CD1c-positive myeloid dendritic cell (primary cell): Measurements from ENCODE around the gene CARMIL1.

Source experiments
- DNase-seq: peaks from one replicate; pipeline ENCODE4 v3.0.0-alpha.2; 2016; ENCODE audit errors: extremely low spot score

CARMIL1 gene

DNA sequence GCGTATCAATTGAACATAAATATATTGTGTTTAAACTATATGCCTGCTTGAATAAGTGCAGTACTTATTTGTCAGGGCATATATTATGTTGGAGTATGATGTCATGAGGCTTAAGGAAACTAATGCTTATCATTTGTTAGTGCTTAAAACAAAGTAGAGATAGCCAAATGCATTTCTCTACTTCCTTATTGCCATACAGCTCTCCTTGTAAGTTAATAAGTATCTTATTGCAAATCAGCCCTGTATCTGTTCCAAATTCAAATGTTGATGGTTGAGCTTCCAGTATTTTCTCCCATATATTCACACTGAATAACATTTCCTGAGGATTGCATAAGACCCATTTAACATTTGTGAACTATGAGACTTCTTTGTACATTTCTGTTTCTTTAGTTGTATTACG is 57.8 kb downstream of the CARMIL1 start:
- DNase-seq = no peak

DNA sequence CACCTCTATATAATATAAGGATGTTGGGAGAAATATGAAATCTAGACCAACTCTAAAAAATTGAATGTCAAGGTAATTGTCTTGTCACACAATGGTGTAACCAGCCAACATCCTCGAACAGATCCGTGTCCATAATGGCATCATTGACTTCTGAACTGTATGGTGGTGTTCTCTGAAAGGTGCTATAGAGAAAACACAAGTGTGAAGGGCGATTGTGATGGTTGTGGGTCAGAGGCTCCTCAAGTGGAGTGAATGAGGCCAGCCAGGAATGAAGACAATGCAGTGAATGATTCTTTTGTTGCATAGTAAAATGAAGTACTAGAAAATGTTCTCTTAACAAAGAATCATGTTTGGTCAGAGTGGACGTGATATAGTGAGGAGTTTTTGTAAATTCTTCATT is 58.3 kb downstream of the CARMIL1 start:
- no peak for DNase-seq

DNA sequence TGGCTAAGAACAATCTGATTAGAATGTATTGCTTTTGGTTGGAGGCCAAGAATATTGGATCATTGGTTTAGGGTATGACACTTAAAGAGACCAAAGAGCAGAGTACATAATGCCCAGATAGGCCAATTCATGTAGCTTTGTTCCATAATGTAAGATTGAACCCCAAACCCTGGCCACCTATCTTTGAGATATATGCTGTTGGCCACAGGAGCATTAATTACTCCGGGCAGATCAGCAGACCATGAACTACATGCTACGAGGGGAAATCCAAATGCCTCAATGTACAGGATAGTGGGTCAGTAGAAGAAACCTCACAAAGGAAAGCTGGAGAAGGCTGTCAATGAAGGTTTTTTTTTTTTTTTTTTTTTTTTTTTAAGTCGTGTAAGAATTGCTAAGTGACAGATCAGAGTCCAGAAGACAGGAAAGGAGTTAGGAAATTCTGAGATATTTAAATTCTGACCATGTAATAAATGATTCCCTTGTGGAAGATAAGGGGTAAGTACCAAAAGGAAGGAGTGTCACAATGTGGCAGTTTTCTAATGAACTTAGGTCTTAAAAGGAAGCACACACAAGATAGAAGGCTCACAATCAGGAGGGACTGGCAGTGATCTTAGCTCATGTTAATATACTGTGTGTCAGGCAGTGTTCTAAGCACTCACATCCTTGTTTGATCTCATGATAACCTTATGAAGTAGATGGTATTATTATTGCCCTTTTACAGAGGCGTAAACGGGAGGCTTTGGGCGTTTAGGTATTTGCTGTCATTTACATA is 61.4 kb downstream of the CARMIL1 start:
- no peak for DNase-seq

DNA sequence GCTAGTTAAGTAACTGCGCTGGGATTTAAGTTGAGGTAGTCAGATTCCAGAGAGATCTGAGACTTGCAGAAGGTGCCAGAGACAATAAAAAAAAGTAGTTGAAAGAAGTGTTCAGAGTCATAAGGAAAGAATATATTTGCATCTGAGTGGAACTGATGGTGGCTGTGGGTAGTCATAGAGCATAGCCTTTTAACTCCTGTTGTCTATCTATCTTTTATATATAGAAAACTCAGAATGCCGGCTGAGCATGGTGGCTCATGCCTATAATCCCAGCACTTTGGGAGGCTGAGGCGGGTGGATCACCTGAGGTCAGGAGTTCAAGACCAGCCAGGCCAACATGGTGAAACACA is 62.0 kb downstream of the CARMIL1 start:
- no peak for DNase-seq

DNA sequence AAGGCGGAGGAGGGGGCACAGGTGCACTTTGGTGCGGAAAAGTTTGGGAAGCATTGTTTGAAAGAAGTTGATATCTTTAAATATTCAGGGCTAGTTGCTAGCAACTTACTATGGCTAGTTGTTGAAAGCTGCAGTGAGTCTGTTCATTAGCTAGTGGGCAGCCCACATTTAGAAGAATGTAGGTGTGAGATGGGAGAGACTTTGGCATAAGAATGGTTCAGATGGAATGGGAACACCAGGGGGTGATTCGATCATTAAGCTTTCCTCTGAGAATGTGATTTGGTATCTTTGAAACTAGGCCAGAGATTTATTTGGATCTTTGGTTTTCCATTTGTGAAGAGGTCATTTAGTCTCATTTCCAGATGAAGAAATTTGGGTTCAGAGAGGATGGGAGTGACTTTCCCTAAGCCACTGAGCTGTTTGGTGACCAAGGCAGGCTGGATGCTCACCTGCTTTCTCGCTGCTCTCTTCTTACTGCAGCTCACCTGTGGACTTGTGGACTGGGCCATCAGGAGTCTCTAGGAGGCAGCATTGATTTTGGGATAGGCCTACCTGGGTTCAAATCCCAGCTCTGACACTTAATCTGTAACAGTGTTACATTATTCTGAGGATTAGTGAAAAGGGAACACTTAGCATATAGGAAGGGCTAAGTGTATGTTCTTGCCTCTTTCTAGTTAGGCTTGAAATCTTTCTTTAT is 62.9 kb downstream of the CARMIL1 start:
- no peak for DNase-seq

DNA sequence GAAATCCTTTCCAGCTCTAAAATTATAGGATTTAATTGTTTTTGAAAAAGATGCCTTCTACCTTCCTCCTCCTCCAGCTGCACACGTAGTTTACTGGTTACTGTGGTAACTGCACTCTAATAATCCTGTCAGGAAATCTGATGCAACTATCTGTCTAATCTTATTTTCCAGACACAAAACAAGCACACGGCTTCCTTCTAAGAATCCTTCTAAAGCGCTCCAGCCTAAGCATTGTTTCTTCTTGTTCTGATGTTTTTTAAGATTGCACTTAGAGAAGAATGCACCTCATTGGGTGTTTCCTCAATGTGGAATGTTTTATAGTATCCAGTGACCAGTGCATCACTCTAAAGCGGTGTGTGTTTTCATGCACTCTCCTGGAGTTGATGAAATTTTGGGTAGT is 63.6 kb downstream of the CARMIL1 start:
- no peak for DNase-seq

DNA sequence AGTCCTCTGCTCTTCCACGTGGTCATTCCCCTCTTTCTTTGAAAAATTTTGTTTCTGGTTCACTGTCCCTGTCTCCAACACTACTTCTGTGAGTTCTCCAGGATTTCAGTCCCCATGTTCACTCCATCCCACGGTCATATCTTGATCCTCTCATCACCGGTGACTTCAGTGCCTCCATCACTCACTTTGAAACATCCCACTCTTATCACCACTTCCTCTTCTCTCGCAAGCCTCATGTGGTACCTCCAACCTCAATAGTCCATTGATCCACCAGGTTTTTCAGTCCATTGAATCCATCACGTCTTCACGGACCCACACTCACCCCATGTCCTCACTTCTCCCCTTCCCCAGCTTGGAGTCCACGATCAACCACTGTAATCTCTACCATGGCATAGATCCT is 64.8 kb downstream of the CARMIL1 start:
- DNase-seq = no peak

DNA sequence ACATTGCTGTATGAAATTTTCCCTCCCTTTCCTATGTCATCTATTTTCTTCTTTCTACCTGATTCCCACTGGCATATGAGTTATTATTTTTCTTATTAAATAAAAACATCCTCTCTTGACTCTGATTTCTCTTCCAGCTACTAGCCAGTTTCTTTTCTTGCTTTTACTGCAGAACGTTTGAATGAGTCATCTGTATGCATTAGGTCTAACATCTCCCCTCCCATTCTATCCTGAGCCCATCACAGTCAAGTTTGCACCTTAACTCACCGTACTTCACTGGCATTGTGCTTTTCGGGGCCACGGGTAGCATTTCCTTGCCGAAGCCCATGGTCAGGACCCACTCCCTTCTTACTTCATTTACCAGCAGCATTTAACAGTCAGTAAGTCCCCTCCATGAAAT is 65.7 kb downstream of the CARMIL1 start:
- no peak for DNase-seq

DNA sequence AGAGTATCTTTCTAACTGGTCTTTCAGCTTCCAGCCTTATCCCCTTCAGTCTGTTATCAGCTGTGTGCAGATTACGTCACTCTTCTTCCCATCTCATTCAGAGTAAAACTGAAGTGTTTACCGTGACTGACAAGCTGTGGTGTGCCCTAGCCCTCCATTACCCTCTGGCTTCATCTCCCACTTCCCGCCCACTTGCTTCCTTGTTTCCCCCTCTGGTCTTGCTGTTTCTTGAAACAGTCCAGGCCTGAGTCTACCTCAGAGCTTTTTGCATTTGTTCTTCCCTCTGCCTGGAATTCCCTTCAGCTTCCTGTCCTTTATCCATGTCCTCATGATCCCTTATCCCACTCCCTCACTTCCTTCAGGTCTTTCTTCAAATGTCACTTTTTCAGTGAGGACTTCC is 66.9 kb downstream of the CARMIL1 start:
- no peak for DNase-seq

DNA sequence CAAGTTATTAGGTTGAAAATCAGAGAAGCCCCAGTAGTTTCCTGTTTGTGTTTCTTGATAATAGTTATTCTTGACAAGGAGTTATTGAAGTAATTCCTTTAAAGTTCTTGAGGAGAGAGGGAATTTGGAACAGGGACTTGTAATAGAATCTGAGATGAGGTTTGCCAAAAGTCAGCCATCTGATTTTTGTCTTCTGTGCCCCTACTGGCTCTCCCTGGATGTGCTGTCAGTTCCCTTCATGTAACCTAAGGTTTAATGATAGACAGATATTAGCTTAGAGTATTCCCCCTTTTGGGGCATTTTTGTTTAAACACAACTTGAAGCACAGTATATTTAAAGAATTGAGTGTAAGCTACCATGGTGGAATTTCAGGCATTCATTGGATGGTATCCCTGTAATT is 71.4 kb downstream of the CARMIL1 start:
- DNase-seq = no peak

DNA sequence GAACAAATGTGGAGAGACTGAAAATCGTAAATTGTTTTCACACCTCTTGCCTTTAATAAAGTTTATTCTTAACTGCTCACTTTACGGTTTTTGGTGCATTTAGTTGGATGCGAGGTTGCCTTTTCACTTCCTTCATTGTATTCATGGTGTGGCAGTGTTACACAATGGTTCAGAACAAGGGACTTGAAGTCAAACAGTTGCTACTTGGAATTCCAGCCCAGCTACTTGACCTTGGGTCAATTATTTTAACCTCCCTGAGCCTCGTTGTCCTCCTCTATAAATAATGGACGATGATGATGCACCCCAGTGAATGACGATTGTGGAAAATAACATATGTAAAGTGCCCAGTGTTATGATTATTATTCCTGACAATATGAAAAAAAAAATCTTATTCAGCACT is 72.3 kb downstream of the CARMIL1 start:
- DNase-seq = no peak

DNA sequence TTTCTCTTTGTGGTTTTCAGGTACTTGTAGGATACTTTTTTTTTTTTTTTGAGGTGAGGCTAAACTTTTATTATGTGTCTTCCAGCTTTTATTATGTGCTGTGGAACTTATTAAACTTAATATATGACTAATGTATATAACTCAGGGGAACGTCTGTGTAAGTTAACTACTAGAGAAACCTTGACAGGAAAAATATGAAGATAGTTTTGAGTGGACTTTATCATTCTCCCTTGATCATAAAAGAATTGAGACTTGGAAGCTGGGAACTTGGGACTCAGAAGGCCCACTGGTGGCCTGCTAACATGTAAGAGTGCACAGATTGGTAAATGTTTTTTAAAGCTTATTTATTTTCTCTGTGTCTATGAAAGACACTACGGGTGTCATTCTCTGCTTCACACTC is 73.1 kb downstream of the CARMIL1 start:
- DNase-seq = no peak

DNA sequence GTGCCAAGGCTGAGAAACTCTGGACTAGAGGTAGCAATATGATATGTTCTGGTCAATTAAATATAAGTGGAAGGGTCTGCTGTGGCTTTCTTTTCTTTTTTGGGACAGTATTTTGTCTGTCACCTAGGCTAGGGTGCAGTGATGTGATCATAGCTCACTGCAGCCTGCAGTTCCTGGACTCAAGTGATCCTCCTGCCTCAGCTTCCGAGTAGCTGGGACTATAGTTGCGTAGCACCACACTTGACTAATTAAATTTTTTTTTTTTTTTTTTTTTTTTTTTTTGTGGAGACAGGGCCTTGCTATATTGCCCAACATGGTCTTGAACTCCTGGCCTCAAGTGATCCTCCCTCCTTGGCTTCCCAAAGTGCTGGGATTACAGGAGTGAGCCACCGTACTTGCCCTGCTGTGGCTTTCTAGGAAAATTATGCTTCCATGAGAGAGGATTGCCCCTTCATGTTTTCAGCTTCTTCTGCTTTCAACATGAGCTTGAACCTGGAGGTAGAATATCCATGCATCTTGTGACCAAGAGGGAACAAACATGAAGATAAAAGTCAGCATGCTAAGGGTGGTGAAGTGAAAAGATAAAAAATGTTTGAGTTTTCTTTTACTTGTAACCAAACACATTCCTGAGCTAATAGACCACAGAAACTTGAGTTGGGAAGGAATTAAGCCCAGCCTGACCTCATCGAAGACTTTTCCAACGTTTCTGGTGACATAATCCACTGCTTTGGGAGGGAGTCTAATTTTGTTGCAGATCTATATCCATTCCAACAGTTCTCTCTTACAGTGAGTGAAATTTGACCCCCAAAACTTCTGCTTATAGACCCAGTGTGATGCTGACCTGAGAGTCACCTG is 75.1 kb downstream of the CARMIL1 start:
- DNase-seq = no peak

DNA sequence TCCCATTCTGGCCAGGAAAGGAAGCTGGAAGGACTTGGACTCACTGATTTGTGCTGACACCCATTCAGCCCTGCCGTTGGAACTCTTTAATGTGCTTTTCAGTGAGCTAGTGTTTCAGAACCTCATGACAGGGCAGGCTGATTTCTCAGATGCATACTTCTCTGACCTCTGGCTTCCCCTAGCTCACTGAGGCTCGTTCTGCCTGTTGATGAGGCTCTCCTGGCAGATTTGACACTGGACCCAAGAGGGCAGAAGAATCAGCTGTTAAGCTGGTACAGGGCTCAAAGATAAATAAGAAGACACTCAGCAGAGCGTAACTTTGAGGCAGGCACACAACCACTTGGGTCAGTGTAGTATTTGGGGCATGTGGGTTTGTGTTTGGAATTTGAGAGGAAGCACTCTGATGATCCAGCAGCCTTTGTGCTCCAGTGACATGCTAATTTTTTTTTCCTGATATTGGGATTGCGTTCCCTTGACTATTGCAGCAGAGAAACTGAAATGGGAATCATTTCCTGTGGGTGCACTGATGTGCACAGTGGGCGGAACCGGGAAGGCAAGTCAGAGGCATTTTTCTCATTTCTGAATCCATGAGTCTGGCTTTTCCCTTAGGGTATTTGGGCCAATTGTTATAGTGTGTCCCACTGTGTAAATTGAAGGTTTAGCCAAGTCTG is 80.2 kb downstream of the CARMIL1 start:
- no peak for DNase-seq

DNA sequence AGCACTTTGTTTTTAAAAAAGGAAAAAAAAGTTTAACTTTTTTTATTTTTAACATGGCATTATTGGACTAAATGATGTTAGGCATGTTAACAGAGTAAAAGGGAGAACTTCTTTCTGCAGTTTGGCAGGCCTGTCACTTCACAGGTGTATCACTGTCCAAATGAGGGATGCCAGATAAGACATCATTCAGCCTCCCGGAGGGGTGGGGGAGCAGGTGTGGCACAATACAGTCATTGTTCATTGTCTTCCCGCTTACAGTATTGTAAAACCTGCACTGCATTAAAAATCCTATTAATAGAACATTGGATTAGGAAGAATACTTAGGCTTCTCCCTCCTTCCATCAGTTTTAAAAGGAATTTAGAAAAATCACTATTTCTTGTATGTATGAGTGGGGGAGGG is 80.7 kb downstream of the CARMIL1 start:
- DNase-seq = no peak

DNA sequence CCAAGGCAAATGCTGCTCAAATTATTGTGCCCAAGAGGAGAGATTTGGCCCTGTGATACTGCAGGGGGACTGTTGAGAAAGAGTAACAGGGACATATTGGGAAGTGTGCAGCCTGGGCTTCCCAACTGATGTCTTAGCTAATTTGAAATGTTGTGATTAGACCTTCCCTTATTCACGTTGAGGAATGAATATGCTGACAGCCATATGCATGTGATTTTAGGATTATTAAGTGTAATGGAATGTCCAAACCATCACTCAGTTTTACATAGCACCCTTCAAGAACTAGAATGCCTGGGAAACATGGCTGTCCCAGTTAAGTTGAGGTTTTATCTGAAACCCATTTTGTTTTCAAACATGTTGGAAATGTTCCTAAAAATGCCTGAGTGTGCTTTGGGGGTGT is 81.4 kb downstream of the CARMIL1 start:
- no peak for DNase-seq

DNA sequence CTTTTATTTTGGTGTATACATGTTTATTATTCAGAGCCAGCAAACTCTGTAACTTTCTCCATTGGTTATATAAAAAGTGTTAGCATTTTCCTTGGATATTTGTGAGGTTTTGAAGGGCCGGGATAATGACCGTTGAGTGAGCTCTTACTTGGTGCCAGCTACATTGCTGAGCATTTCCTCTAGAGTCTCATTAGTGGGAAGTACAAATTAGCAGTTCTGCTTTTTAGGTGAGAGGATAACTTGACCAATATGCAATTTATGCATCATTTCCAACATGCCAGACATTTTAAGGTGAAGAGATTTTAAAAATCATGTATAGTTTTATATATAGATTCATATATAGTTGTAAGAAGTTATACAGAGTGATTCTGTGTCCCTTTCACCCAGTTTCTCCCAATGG is 84.3 kb downstream of the CARMIL1 start:
- DNase-seq = peak; percentile 28

DNA sequence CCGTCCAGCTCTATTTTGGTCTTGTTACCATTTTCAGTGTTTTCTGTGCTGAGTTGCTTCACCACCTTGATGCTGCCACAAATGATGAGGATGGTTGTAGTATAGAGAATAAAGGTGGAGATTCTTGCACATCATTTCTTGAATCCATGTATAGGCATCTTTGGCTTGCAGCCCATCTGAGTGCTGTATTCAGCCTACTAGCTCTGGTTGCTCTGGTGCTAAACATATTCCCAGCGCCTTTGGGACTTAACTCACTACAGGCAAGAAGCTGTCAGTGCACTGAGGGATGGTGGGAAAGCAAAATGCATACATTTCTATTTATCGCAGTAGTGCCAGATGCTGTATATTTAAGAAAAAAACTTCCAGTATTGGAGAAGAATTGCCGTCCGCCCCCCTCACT is 86.0 kb downstream of the CARMIL1 start:
- DNase-seq = no peak

DNA sequence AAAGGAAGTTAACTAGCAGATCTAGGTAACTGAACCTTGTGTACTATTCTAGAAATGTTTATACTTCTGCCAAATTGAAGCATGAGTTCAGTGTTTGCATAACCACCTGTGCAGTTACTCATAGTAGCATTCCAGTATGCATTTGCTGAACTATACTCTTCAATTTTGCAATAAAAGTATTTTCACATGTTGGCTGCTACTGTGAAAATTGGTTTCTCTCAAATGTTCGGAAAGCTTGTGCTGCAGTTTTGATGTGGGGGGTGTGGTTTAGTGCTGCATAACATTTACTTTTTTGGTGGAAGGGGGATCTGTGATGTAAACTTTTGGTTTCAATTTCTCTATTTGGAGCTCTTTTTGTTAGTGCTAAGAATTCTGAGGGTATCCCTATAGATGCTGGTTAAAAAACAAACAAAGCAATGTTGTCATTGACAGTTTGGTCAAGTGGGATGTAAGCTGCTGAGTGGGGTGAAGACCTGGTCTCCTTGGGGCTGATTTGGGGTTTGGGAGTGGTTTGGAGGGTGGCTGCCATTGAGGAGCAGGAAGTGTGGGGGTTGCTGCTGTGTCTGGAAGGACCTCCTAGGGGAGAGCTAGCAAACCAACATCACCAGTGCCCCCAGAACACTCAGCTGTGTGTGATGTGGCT is 87.8 kb downstream of the CARMIL1 start:
- no peak for DNase-seq

DNA sequence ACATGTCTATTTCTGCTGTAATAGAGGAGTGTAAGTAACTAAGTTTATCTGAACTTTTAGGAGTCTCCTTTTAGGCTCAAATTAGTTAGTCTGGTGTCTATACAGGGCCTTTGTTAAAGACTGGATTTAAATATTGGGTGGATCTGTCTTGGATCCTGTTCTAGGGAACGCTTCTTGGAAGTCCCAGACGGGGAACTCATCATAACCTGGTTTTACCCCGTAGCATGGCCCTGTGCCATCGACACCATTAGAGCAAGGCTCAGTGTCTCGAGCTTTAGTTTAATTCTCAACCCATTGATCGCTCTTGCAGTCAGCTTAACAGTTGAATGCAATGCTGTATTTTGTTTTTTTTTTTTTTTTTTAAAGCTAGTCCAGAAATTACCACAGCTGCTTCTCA is 89.9 kb downstream of the CARMIL1 start:
- DNase-seq = no peak

DNA sequence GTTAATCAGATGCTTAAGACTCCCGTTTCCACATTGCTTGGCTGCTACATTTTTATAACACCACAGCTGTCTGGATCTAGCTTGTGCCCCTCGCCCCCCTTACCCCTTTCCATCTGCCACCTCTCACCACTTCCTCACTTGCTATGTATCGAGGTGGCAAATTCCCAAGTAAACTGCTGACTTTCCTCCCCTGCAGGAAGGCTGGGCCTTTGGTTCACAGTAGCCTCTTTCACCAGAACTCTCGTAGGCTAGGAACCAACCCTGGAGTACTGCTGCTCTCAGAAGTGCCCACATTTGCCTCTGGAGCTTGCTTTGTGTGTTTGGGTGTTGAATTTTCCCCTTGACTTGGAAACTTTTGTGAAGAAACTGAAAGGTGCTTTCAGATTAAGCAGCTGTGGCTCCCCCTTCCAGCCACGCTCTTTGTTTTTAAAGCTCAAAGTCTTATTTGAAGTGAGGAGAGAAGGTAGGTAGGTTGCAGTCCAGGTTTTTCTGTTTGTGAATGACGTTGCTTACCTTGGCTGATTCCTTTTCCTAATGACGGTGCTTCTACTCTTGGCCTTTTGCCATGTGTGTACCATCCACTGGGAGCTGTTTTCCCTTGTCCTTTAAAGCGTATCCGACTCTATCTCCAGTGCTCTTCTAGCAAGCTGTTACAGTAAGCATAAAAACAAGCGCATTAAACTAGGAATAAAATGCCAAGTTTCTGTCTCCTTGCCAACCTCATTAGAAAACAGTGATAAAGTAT is 90.4 kb downstream of the CARMIL1 start:
- DNase-seq = no peak
